ENCODE data around the gene CALML3. TPM values are rescaled to one million over a fixed set of nuclear protein-coding genes. Genes with fewer than 3 reads are reported as not detected.

CALML3 gene
- total and polyA plus RNA-seq, 10 of the 15 experiments (the other 5 are each of a cell fraction or from before 2014, with no cell fraction given): not detected

- no peak for TF ChIP-seq PML (IDR thresholded peaks at IDR 0.05; ENCODE audit: low read length)
Measured at GRCh38 chr10:5551531-5552375, 27.0 kb downstream of the CALML3 start (continued).

- Histone ChIP-seq H3K4me2 (ENCODE audit: control insufficient read depth, insufficient read depth) (no peak overlapping the region), H3K4me3 (no peak overlapping the region), H2AFZ (ENCODE audit: control insufficient read depth, low read depth, low read length) (no peak overlapping the region), H3K27ac (ENCODE audit: control insufficient read depth, insufficient read depth) (no peak overlapping the region), H4K20me1 (ENCODE audit: control insufficient read depth, insufficient read depth) (no peaks in the 10 kb centered on the region), H3K79me2 (ENCODE audit: control insufficient read depth, insufficient read depth, low read length) (no peaks in the 10 kb centered on the region), H3K4me1 (ENCODE audit: control insufficient read depth, insufficient read depth, low read length) (peaks cover 13% of the 10 kb centered on the region), H3K36me3 (ENCODE audit: control insufficient read depth in 2 of 2, insufficient read depth in 2 of 2, low read length in 1 of 2) (no peaks in the 10 kb centered on the region), H3K9me3 (replicated peaks; ENCODE audit: control insufficient read depth, insufficient read depth, low read length) (no peaks in the 10 kb centered on the region; the same call in 2 of the 3 replicates), H3K27me3 (replicated peaks in 1 of 2; ENCODE audit: control insufficient read depth in 2 of 2, insufficient read depth in 2 of 2, low read length in 1 of 2) (peaks cover 3 to 6% of the 10 kb centered on the region in 2 experiments; a peak in 3 of 4 replicates), H3K9ac (ENCODE audit: control insufficient read depth, insufficient read depth, low read length) (no peak overlapping the region)
- no peak for TF ChIP-seq ZNF207 (IDR thresholded peaks at IDR 0.05; ENCODE audit: borderline replicate concordance)
- TF ChIP-seq PML (IDR thresholded peaks at IDR 0.05; ENCODE audit: low read length): no peak
- ChIA-PET POLR2A (no interaction called here), CTCF (no interaction called here), RAD21 (ENCODE audit: unreplicated experiment) (interaction anchor here (1.4 kb wide), 2 partner anchors 70 to 109 kb away, joined by 5 to 6 read pairs; no protein-coding TSS in a partner anchor), SMC1A (ENCODE audit: uncharacterized antibody, unreplicated experiment) (no interaction called here)
- intact Hi-C loops (cut with micrococcal nuclease; ENCODE audit: unreplicated experiment) (no loop called here), in situ Hi-C loops (cut with MboI) (no loop called here)
- BruUV-seq (replicated peaks): no TSS peak
- no peak for FAIRE-seq
- no peak for DNase-seq (ENCODE audit: low read depth, low spot score)
- no peak for ATAC-seq
- WGBS (ENCODE audit: insufficient coverage, insufficient replicate concordance, low lambda C conversion rate, missing lambda C conversion rate): 37% methylated on average over 23 of the region's 23 CpGs
Measured at GRCh38 chr10:5552376-5553321, 27.9 kb downstream of the CALML3 start.

All from GM12878 (cell line).